ENCODE results near the gene ABCB8. TPM values are rescaled to one million over a fixed set of nuclear protein-coding genes. Genes with fewer than 3 reads are reported as not detected.

ABCB8 gene
- total and polyA plus RNA-seq, 9 of the 15 experiments (the other 6 are each of a cell fraction or from before 2014, with no cell fraction given), result 7.6 to 106 (median 36.3) TPM

DNA sequence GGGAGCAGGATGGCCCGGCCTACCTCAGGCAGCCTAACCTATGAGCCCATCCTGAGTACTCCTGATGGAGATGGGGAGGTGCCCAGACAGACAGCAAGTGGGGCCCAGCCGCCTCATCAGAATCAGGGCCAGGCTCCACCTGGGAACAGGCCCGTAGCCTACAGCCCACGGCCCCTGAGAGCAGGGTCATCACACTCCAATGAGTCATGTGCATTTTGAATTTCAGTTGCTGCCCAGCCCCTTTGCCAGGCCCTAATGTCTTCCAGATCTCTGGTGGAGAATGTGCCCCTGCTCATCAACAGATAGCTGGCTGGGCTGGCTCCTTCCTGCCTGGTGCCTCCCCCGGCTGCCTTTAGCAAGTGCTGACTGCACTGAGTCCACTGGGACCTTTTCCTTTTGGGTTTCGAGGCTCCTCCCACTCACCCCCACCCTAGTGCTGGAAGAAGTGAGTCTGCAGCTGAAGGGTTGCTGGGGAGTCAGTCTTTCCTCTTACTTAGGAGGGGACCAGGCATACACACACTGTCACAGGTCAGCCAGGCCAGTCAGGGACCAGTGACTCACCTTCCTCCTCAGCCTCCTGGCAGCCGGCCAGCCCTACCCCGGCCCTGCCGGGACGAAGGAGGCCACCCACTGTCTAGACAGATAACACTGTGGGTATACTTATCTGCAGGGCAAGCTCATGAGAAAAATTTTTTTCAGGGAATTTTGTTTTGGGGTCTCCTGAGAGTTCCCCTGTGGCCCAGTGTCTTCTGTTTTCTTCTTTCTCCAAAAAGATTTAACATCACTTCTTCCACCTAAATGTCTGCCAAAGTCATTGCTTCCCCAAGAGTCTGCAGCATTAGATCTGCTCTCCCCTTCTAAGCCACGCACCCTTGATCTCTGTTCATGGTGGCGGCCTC lies 10.9 kb downstream of the ABCB8 start (continued):
- TF ChIP-seq ETV6 (IDR thresholded peaks at IDR 0.05; ENCODE audit: borderline replicate concordance in 1 of 2, low read depth in 2 of 2, low read length in 1 of 2) (peak in 1 of 2 experiments; percentile 26; a peak in 2 of 4 replicates), ETV6 (CRISPR knock-in tag; IDR thresholded peaks at IDR 0.05; ENCODE audit: borderline replicate concordance) (no peak), ZNF384 (IDR thresholded peaks at IDR 0.05; ENCODE audit: low read depth, low read length) (peak; percentile 77), PTBP1 (IDR thresholded peaks at IDR 0.05; ENCODE audit: low read depth, low read length) (no peak), TCF3 (CRISPR knock-in tag; IDR thresholded peaks at IDR 0.05) (peak; percentile 92), KLF1 (tag; IDR thresholded peaks at IDR 0.05) (no peak), MEF2D (tag; conservative IDR thresholded peaks at IDR 0.05; ENCODE audit: low read depth) (no peak), TBL1XR1 (IDR thresholded peaks at IDR 0.05; ENCODE audit: low read length in 2 of 2) (peak; percentile 98 to 99), KLF16 (IDR thresholded peaks at IDR 0.05) (peak; percentile 83), MTF1 (CRISPR knock-in tag; IDR thresholded peaks at IDR 0.05; ENCODE audit: borderline replicate concordance) (no peak), ZNF174 (CRISPR knock-in tag; IDR thresholded peaks at IDR 0.05) (no peak), POLR3A (IDR thresholded peaks at IDR 0.05; ENCODE audit: borderline replicate concordance, extremely low read depth, insufficient read depth, insufficient read length) (no peak), HNRNPUL1 (IDR thresholded peaks at IDR 0.05; ENCODE audit: low read length) (no peak), EZH2 (IDR thresholded peaks at IDR 0.05; ENCODE audit: borderline replicate concordance, low read depth, low read length) (no peak), CEBPB (tag; IDR thresholded peaks at IDR 0.05) (no peak), MBD2 (IDR thresholded peaks at IDR 0.05; ENCODE audit: borderline replicate concordance, low read depth) (peak; percentile 43), FOXA1 (IDR thresholded peaks at IDR 0.05; ENCODE audit: borderline replicate concordance) (no peak), ZNF77 (CRISPR knock-in tag; IDR thresholded peaks at IDR 0.05) (no peak), SRF (CRISPR knock-in tag; IDR thresholded peaks at IDR 0.05) (peak in 1 of 2 experiments; percentile 71; a peak in 1 of 4 replicates)
- TF ChIP-seq, protein P1, sequence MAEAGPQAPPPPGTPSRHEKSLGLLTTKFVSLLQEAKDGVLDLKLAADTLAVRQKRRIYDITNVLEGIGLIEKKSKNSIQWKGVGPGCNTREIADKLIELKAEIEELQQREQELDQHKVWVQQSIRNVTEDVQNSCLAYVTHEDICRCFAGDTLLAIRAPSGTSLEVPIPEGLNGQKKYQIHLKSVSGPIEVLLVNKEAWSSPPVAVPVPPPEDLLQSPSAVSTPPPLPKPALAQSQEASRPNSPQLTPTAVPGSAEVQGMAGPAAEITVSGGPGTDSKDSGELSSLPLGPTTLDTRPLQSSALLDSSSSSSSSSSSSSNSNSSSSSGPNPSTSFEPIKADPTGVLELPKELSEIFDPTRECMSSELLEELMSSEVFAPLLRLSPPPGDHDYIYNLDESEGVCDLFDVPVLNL (CRISPR knock-in tag; IDR thresholded peaks at IDR 0.05; ENCODE audit: low read depth), result no peak
- TF ChIP-seq, protein P2, sequence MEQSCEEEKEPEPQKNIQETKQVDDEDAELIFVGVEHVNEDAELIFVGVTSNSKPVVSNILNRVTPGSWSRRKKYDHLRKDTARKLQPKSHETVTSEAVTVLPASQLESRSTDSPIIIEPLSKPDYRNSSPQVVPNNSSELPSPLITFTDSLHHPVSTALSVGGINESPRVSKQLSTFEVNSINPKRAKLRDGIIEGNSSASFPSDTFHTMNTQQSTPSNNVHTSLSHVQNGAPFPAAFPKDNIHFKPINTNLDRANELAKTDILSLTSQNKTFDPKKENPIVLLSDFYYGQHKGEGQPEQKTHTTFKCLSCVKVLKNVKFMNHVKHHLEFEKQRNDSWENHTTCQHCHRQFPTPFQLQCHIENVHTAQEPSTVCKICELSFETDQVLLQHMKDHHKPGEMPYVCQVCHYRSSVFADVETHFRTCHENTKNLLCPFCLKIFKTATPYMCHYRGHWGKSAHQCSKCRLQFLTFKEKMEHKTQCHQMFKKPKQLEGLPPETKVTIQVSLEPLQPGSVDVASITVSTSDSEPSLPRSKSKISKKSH (CRISPR knock-in tag; IDR thresholded peaks at IDR 0.05), result no peak
- TF ChIP-seq, protein P3, sequence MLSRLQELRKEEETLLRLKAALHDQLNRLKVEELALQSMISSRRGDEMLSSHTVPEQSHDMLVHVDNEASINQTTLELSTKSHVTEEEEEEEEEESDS (CRISPR knock-in tag; IDR thresholded peaks at IDR 0.05), result no peak
- TF ChIP-seq, protein P4, sequence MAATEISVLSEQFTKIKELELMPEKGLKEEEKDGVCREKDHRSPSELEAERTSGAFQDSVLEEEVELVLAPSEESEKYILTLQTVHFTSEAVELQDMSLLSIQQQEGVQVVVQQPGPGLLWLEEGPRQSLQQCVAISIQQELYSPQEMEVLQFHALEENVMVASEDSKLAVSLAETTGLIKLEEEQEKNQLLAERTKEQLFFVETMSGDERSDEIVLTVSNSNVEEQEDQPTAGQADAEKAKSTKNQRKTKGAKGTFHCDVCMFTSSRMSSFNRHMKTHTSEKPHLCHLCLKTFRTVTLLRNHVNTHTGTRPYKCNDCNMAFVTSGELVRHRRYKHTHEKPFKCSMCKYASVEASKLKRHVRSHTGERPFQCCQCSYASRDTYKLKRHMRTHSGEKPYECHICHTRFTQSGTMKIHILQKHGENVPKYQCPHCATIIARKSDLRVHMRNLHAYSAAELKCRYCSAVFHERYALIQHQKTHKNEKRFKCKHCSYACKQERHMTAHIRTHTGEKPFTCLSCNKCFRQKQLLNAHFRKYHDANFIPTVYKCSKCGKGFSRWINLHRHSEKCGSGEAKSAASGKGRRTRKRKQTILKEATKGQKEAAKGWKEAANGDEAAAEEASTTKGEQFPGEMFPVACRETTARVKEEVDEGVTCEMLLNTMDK (IDR thresholded peaks at IDR 0.05; ENCODE audit: borderline replicate concordance, insufficient read depth, low read depth, low read length, poor library complexity, severe bottlenecking), result no peak

Data from K562 (cell line).